NCI-H748 (cell line): ENCODE results near the gene MCM9.
"Not testable (repeated sequence)": the region's sequence is repeated elsewhere in the genome, so short reads cannot be mapped to it uniquely, and the experiment has no call there.

ENCODE experiments used
- DNase-seq: peaks from one replicate; lab custom pipeline; 2025; ENCODE audit not compliant: unreplicated experiment; lab: John Stamatoyannopoulos, UW

The MCM9 gene

DNA sequence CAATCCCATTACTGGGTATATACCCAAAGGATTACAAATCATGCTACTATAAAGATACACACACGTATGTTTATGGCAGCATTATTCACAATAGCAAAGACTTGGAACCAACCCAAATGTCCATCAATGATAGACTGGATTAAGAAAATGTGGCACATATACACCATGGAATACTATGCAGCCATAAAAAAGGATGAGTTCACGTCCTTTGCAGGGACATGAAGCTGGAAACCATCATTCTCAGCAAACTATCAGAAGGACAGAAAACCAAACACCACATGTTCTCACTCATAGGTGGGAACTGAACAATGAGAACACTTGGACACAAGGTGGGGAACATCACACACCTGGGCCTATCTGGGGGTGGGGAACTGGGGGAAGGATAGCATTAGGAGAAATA lies 66.1 kb downstream of the MCM9 start:
- DNase-seq: not testable (repeated sequence)

DNA sequence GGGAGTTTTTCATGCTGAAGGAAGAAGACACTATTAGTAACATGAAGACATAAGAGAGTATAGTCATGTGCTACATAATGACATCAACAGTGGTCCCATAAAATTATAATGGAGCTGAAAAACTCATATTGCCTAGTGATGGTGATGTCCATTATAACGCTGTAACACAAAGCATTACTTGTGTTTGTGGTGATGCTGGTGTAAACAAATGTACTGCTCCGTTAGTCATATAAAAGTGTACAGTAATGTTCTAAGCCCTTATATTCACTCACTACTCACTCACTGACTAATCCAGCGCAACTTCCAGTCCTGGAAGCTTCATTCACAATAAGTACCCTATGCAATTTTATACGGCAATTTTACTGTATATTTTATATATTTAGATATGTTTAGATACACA lies 67.8 kb downstream of the MCM9 start:
- DNase-seq: no peak

DNA sequence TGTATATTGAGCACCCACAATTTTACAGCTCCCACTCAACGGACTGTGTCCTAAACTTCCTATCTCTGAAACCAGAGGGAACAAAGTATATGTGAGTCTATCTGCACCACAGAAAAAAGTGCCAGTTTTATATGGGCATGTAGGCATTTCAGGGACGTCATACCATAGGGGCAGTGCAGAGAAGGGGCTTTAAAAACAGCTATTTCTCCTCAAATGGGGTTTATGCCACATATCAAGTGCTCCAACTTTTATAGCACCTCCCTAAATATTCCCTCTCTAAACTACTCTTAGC lies 69.9 kb downstream of the MCM9 start:
- DNase-seq: no peak

DNA sequence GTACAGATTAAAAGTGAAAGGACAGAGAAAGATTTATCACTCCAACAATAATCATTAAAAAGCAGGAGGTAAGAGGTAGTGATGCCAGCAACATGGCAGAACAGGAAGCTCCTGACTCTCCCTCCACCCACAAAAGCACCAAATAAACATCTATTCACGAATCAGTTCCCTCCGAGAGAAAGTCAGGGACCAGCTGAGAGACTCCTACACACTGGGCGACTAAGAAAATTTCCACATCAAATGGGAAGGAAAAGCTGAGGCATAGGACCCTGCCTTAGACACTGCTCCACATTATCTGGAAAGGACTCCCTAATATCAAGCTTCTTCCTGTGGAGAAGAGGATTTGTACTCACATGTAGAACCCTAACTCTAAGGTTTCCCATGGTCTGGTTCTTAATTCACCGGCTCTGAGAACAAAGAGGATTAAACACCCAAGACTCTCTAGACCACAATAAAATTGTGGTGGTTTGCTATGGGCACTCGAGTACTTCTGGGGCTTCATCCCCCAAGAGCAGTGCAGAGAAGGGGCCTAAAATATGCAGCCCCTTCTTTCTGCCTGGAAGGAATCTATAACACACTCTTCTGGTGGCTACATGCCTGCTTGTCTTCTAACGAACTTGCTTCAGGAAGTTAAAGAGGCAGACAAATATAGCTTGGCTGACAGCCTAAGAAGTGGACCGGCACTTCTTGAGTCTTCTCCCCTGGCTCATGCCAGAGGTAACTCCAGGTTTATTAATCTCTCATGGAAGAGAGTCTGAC lies 70.4 kb downstream of the MCM9 start:
- DNase-seq: no peak

DNA sequence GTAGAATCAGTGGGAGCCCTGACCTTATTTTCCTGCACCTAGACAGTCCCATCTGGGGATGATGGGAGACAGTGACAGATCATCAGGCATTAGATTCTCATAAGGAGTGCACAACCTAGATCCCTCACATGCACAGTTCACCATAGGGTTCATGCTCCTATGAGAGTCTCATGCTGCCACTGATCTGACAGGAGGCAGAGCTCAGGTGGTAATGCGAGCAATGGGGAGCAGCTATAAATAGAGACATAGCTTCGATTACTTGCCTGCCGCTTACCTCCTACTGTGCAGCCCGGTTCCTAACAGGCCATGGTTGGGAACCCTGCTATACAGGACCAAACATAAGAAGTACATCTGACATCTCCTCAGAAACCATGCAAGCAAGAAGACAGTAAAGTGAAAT lies 72.5 kb downstream of the MCM9 start:
- no peak for DNase-seq

DNA sequence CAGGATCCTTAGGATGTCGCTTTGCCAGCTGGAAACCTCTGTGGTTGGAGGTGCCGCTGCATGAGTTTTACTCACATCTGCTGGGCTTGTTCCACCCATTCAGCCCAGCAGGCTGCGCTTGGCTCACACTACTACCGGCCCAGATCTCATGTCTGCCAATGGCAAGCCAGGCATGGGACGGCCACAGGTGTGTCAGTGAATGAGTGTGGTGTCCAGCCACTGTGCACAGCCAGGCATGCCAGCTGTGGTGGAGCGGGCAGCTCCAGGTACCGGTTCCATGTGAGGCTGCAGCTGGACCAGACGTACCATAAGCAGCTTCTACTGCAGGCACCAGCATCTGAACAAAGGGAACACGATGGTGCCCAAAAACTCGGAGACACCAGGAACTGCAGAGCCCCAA lies 74.1 kb downstream of the MCM9 start:
- peak; percentile 3 for DNase-seq

DNA sequence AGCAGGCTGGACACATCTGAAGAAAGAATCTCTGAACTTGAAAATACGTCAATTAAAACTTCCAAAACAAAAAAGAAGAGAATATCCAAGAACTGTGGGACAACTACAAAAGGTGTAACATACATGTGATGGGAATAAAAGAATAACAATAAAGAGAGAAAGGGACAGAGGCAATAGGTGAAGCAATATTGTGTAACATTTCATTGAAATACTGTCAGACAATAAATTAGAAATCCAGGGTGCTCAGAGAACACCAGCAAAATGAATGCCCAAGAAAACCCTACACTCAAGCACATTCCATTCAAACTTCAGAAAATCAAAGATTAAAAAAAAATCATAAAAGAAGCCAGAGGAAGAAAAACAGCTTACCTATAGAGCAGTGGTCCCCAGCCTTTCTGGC lies 74.6 kb downstream of the MCM9 start:
- no peak for DNase-seq

DNA sequence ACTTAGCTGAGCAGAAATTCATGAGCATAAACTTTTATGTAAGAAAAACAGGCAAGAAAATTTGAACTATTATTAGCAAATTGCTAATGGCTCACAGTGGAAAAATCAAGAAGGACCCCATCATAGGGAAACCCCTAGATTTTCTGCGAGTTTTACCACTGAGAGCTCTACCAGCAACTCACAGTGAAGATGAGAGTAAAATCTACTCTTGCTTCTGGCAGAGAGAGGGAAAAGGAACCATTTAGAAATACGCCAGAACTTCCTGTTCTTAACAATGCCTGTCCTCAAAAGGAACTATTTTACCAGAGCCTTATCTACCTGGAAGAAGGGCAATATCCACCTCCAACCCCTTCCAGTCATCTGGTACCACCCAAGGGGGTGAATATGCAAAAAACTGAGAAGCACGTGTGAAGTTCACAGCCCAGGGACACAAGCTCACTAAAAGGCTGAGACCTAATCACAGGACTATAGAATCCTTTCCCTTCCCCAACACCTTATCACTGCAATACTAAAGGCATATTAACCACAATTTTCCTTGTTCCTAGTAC lies 75.4 kb downstream of the MCM9 start:
- no peak for DNase-seq

DNA sequence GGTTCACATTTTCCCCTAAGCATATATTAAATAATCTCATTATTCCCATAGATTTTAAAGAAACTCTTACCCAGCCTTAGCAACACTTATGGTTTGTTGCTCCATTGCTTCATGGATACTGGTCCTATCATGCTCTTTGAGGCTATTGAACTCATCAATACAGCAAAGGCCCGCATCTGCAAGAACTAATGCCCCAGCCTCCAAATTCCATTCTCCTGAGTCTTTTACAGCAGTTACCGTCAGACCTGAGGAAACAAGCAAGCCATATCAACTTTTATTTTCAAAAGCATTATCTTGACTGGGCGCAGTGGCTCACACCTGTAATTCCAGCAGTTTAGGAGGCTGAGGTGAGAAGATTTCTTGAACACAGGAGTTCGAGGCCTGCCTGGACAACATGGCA lies 78.7 kb downstream of the MCM9 start:
- DNase-seq: no peak

DNA sequence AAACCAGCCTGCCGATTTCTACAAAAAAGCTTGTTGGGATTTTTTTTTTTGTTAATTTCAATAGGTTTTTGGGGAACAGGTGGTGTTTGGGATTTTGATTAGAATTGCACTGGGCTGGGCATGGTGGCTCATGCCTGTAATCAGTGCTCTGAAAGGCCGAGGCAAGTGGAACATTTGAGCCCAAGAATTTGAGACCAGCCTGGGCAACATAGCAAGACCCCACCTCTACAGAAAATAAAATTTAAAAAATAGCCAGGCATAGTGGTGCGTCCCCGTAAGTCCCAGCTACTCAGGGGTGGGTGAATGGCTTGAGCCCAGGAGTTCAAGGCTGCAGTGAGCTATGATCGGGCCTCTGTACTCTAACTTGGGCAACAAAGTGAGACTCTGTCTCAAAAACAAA lies 81.6 kb downstream of the MCM9 start:
- no peak for DNase-seq

DNA sequence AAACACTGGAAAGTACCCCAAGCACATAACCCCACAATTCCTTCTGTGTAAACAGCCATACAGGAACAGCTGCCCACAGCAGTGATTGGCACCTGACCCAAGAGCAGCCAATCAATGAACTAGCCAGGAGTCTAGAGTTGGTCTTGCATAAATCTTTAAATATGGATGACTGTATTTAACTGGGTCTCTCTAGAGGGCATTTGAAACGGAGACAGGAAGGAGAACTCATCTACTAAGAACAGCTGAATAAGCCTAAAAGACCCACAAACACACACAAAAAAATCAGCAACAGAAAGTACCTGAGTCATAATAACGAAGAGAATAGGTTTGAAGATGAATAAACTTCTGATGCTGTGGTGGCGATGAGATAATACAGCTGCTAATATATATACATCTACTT lies 90.0 kb downstream of the MCM9 start:
- DNase-seq: no peak

DNA sequence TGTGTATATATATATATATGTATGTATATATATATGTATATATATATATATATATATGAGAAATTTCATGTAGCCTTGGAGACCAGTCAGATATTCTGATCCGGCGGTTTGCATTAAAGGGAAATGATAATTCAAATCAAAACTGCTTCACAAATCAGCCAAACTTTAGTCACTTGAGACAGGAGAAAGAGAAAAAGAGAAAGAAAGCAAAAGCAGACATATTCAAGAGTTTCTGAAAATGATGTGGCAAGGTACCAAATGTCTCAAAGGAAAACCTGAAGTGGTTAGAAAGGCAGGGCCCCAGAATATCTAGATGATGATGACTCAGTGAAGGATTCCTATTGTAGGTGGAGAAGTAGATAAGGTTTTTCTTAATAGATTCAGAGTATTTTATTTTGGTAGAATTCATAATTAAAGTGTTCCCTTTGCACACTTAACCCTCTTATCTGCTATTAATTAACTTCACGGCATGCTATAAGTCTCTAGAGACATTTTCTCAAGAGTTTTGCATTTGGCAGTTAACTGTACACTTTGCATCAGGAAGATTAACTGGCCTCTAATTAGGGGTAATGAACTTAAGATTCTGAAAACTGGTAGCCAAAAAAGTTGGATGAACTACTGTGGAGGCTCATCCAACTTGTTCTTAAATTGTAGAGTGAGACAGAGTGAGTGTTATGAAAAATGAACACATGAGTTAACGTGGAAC lies 91.1 kb downstream of the MCM9 start:
- no peak for DNase-seq

DNA sequence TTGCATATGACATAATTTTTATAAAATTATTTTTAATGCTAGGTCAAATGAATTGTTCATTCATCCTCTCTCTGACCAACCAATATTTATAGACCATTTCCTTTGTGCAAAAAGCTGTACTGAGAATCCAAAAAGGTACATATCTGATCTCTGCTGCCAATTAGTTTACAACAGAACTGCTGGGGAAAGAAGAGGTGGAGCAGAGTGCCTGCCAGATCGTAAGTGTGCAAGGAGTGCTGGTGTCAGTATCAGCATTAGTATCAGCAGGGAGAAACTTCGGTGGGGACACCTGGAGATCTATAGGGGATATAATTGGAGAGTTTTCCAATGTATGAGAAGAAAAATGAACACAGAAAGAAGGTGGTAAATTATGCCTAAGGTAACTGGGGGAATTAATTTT lies 104.3 kb downstream of the MCM9 start:
- DNase-seq: no peak

DNA sequence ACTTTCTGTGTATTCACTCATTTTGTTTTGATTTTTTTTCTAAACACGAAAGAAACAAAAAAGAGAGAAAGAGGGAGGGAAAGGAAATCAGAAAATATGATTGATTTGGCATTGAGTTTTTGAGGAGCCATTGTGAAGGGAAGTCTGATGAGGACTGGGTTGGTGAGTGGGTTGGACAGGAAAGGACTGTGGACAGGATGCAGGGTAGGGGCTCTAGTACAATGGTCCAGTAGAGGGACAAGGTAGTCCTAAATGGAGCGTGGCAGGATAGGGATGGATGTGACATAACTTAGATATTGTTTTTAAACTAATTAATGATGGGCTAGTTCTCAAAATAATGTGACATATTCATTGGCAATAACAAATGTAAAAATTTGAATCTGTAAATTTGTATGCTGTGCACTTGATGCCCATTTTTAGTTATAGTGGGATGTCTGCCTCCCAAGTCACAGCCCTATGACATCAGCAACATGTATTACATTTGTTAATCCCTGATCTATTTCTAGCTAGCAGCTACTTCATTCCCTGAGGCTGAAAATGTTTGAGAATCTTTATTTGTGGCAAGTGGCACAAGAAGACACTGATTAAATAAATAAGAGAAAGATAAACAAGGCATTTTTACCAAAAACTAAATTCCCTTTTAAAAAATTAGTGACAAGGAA lies 105.0 kb downstream of the MCM9 start:
- DNase-seq: no peak

DNA sequence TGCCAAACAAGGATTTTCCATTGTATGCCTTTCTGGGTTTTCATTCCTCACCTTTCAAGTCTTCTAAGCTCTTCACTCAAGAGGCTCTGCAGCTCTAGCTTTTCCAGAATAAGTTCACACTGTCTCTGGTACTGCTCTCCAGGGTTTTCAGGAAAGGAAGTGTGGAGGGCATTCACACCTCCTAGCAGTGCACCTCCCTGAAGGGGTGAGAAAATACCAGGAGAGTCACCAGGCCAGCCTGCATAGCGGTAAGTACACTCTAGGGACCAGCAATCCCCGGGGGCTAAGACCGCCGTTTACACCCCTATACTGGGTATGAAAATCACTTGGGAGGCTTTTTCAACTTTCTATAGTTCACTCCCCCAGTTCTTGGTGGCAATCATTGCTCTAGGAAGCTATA lies 108.9 kb downstream of the MCM9 start:
- no peak for DNase-seq

DNA sequence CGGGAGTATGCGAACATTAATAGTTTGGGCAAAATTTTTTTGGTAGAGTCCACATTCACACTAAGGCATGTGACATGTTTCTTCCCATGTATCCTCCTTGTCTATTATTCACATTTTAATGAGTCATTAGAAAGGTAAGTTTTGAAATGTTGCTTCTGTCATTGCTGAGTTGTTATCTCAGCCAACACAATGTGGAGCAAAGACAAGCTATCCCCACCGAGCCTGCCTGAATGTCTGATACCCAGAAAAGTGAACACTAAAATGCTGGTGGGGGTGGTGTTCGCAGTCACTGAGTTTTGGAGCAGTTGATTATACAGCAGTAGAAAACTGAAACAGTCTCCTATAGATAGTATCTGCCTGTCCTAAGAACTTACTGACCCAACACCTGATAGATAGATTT lies 109.3 kb downstream of the MCM9 start:
- no peak for DNase-seq

DNA sequence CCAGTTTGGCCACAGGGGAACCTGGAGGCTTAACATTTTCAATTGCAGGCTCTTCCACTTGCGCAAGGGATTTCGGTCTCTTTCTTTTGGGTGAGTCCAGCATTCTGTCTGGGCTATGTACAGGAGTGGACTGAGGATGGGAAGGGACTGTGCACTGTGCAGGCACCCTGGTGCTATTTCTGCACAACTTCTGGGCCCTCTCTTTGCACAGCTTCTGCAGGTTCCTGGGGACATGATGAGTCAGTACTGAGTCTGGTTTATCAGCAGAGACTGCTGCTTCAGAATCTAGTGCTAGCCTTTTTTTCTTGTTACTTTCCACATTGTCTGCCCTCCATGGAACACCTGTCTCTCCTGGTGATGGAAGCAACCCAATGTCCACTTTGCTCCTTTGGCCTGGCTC lies 119.5 kb downstream of the MCM9 start:
- DNase-seq: no peak

DNA sequence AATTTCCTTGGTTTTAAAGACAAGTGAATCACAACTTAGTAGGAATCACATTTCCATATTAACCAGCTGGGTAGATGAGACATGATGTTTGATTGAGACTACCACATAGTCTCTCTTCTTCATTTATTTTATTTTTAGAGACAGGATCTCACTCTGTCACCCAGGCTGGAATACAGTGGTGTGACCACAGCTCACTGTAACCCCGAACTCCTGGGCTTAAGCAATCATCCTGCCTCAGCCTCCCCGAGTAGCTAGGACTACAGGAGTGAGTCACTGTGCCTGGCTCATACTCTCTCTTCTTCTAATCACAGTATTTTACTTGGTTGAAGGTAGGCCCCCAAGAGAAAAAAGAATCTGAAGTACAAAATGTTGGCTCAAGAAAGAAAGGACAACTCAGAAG lies 121.2 kb downstream of the MCM9 start:
- no peak for DNase-seq

DNA sequence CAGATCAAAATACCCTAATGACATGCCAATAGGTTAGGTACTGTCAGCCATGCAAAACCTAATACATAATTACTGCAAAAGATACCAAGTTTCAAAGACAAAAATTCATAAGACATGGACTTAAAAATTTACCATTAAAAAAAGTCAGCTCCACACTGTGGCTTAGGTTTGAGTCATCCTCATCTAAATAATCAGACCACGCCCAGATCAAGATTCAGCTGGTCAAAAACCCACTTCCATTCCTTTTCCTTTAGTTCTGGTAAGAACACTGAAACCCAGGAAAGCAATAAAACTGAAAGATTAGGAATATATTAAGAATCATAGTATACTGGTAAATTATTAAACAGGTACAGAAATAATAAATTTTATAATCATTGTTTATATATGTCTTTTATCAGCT lies 122.0 kb downstream of the MCM9 start:
- no peak for DNase-seq

DNA sequence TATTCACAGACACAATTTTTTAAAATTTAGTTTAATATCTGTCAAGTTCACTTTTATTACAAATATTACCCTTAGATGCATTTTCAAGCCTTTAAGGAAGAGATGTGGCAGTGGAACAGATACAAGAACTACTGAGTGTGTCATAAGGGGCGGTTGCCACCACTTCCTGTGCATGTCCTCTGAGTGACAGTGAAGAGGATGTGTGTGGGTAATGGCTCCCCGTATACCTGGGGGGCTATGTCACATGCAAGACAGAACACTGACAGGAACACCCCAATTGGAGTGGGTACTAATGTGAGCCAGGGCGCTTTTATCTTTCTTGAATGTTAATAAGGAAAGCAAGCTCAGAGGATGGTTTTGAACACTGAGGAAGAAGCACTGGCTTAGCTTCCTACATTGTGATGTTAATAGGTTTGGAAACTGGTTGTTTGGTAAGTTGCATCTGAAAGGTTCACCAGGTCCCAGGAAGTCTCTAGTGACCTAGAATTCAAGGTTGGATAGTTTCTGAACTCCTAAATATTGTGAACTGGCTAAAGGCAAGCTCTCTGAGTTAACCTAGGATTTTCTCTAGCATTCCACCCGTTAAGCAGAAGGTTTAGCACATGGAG lies 124.4 kb downstream of the MCM9 start:
- no peak for DNase-seq

DNA sequence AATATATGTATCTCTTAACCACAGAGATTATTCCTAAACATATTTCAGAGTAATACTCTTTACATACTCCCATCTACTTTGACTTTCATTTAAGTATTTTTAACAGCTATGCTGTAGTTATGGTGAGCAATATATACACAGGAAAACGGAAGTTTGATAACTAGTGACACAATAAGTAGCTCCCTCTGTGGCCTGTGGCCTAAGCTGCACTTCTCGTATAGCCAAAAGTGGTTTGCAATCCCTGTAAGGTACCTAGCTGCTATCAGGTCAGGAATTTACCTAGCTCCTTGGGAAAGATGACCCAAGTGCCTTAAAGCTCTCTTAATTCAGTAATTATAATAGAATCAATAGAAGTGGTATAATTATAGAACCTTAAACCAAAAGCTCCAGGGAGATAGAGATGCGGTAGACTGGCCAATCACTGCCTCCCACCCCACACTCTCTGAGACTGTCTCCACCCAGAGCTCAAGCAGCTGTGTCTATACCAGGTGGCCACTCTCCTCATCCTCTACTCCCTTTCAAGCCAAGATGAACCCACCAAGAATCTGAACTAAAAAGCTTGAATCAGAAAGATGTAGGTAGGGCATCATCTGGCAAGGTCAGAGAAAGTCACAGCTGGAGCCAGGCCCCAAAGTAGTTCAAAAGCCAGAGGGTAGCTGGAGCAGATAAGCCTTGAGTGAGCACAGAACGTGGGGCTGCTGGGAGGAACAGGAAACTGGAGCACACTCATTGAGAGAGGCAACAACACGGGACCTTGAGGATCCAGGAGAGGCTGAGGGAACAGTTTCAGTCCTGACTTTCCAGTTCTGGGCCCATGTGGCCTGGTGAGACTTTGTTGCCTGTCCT lies 125.9 kb downstream of the MCM9 start:
- no peak for DNase-seq
